ACC112 (cell line): ENCODE measurements around the gene CTSH.

ENCODE experiments used
- H2AFZ ChIP-seq: fragments of 200-600 bp; sonication (generic); one replicate; pipeline ENCODE4 v1.6.0; 2017; ENCODE audit warnings: antibody characterized with exemption, low read length; ENCODE audit not compliant: unreplicated experiment
- H3K27ac ChIP-seq: fragments of 200-600 bp; sonication (generic); 2 replicates; pipeline ENCODE4 v1.5.1; 2014; ENCODE audit warnings: low read depth, mild to moderate bottlenecking, antibody characterized with exemption, low read length, moderate library complexity
- H3K27me3 ChIP-seq: fragments of 200-600 bp; sonication (generic); 2 replicates; pipeline ENCODE4 v1.6.1; 2014; ENCODE audit warnings: mild to moderate bottlenecking, antibody characterized with exemption, low read length, moderate library complexity, mixed read lengths; ENCODE audit not compliant: insufficient read depth
- H3K36me3 ChIP-seq: fragments of 200-600 bp; sonication (generic); 2 replicates; pipeline ENCODE4 v1.6.1; 2016; ENCODE audit warnings: mild to moderate bottlenecking, antibody characterized with exemption, low read length, moderate library complexity, mixed read lengths; ENCODE audit not compliant: insufficient read depth
- H3K4me1 ChIP-seq: fragments of 200-600 bp; sonication (generic); one replicate; pipeline ENCODE4 v1.6.1; 2016; ENCODE audit warnings: low read length, mixed read lengths; ENCODE audit not compliant: insufficient read depth, unreplicated experiment, control insufficient read depth
- H3K4me3 ChIP-seq: fragments of 200-600 bp; sonication (generic); 2 replicates; pipeline ENCODE4 v1.5.1; 2014; ENCODE audit warnings: mild to moderate bottlenecking, low read depth, low read length
- H3K79me2 ChIP-seq: fragments of 200-600 bp; sonication (generic); one replicate; pipeline ENCODE4 v1.6.0; 2016; ENCODE audit warnings: low read length; ENCODE audit not compliant: control insufficient read depth, unreplicated experiment, insufficient read depth

Gene CTSH

GRCh38 chr15:78987556-78988360 lies 42.9 kb upstream of the CTSH start:
- Histone ChIP-seq H3K79me2 (no peaks in the 10 kb centered on the region), H3K4me3 (no peak overlapping the region), H3K36me3 (no peaks in the 10 kb centered on the region), H3K27me3 (no peaks in the 10 kb centered on the region), H2AFZ (peak overlapping the region; percentile 59), H3K27ac (peak overlapping the region; percentile 85), H3K4me1 (peaks cover 18% of the 10 kb centered on the region)

- H3K27me3 ChIP-seq = no peaks in the 10 kb centered on the region
- peaks cover 18% of the 10 kb centered on the region for H3K4me1 ChIP-seq
Observed at GRCh38 chr15:78985859-78986475, 41.1 kb upstream of the CTSH start.

GRCh38 chr15:78984041-78984440 lies 39.2 kb upstream of the CTSH start:
- H3K4me1 ChIP-seq = peaks cover 18% of the 10 kb centered on the region
- H2AFZ ChIP-seq = no peak overlapping the region
- H3K27me3 ChIP-seq = no peaks in the 10 kb centered on the region
- no peak overlapping the region for H3K27ac ChIP-seq
- no peaks in the 10 kb centered on the region for H3K36me3 ChIP-seq
- H3K4me3 ChIP-seq = no peak overlapping the region
- H3K79me2 ChIP-seq = no peaks in the 10 kb centered on the region

More at GRCh38 chr15:78985859-78986475, 41.1 kb upstream of the CTSH start:
- H3K4me3 ChIP-seq = no peak overlapping the region
- H3K36me3 ChIP-seq = no peaks in the 10 kb centered on the region
- no peak overlapping the region for H3K27ac ChIP-seq
- H3K79me2 ChIP-seq = no peaks in the 10 kb centered on the region
- H2AFZ ChIP-seq = no peak overlapping the region

- Histone ChIP-seq H3K36me3 (no peaks in the 10 kb centered on the region), H3K27me3 (no peaks in the 10 kb centered on the region), H3K79me2 (no peaks in the 10 kb centered on the region), H3K27ac (no peak overlapping the region), H3K4me3 (no peak overlapping the region), H2AFZ (no peak overlapping the region), H3K4me1 (peaks cover 12% of the 10 kb centered on the region)
Observed at GRCh38 chr15:78983146-78983918, 38.5 kb upstream of the CTSH start.

GRCh38 chr15:78982736-78983135 lies 37.9 kb upstream of the CTSH start:
- H3K27me3 ChIP-seq = no peaks in the 10 kb centered on the region
- no peak overlapping the region for H2AFZ ChIP-seq
- H3K4me3 ChIP-seq = no peak overlapping the region
- H3K27ac ChIP-seq = no peak overlapping the region
- H3K4me1 ChIP-seq = peaks cover 6% of the 10 kb centered on the region
- no peaks in the 10 kb centered on the region for H3K36me3 ChIP-seq
- no peaks in the 10 kb centered on the region for H3K79me2 ChIP-seq

GRCh38 chr15:78981532-78982313 lies 36.9 kb upstream of the CTSH start:
- Histone ChIP-seq H3K36me3 (no peaks in the 10 kb centered on the region), H3K4me3 (no peak overlapping the region), H3K27ac (no peak overlapping the region), H3K79me2 (no peaks in the 10 kb centered on the region), H3K27me3 (no peaks in the 10 kb centered on the region), H2AFZ (no peak overlapping the region), H3K4me1 (peaks cover 4% of the 10 kb centered on the region)

- Histone ChIP-seq H3K4me1 (peaks cover 4% of the 10 kb centered on the region), H3K36me3 (no peaks in the 10 kb centered on the region), H3K27me3 (no peaks in the 10 kb centered on the region), H2AFZ (peak overlapping the region; percentile 64), H3K79me2 (no peaks in the 10 kb centered on the region), H3K27ac (no peak overlapping the region), H3K4me3 (no peak overlapping the region)
Observed at GRCh38 chr15:78979456-78980320, 34.8 kb upstream of the CTSH start.

GRCh38 chr15:78978601-78979179 lies 33.8 kb upstream of the CTSH start:
- peaks cover 4% of the 10 kb centered on the region for H3K4me1 ChIP-seq

GRCh38 chr15:78977591-78978347 lies 32.9 kb upstream of the CTSH start:
- Histone ChIP-seq H3K4me1 (peaks cover 4% of the 10 kb centered on the region), H2AFZ (no peak overlapping the region), H3K4me3 (no peak overlapping the region), H3K27me3 (no peaks in the 10 kb centered on the region), H3K36me3 (no peaks in the 10 kb centered on the region), H3K27ac (no peak overlapping the region), H3K79me2 (no peaks in the 10 kb centered on the region)

More at GRCh38 chr15:78978601-78979179, 33.8 kb upstream of the CTSH start:
- Histone ChIP-seq H3K79me2 (no peaks in the 10 kb centered on the region), H3K27me3 (no peaks in the 10 kb centered on the region), H3K27ac (no peak overlapping the region), H3K4me3 (no peak overlapping the region), H3K36me3 (no peaks in the 10 kb centered on the region), H2AFZ (no peak overlapping the region)
